ENCODE measurements around the gene MANF.

The MANF gene

DNA sequence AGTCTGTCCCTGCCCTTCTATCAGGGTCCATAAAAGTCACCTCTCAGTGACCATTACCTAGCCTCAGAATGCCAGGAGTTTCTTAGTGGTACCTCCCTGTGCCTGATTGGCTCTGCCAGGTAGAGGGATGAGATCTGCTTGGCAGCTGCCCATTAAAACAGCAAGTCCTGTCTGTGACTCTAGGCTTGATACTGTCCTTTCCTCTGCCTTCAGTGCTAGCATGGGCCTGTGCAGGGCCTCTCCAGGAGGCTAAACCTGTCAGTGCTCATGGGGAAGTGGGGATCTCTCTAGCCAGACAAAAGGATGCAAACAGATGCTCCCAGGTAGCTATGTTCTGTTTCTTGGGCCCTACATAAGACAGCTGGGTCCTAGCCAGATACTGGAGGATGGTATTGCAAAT, 10.0 kb upstream of the MANF start:
- Histone ChIP-seq H3K4me1 (ENCODE audit: control insufficient read depth, low read length) (no peaks in the 10 kb centered on the region), H3K9me3 (ENCODE audit: control insufficient read depth, insufficient read depth, low read length) (no peaks in the 10 kb centered on the region), H3F3A (ENCODE audit: control insufficient read depth, insufficient read depth) (no peaks in the 10 kb centered on the region), H3K79me2 (ENCODE audit: control insufficient read depth, low read length) (no peaks in the 10 kb centered on the region), H3K27me3 (ENCODE audit: control insufficient read depth, low read length) (peaks cover 25% of the 10 kb centered on the region), H3K36me3 (ENCODE audit: control insufficient read depth, low read length) (no peaks in the 10 kb centered on the region), H3K9me2 (replicated peaks; ENCODE audit: control insufficient read depth, low read length) (no peaks in the 10 kb centered on the region), H4K20me1 (ENCODE audit: control insufficient read depth, insufficient read depth, low read depth, low read length) (no peaks in the 10 kb centered on the region), H3K4me2 (ENCODE audit: low read length) (no peak overlapping the region), H3K4me3 (ENCODE audit: low read length) (no peak overlapping the region), H3K27ac (ENCODE audit: low read depth, low read length) (no peak overlapping the region)
- TF ChIP-seq EZH2phosphoT487 (IDR thresholded peaks at IDR 0.05; ENCODE audit: borderline replicate concordance, low read length) (no peak), CTCF (IDR thresholded peaks at IDR 0.05; ENCODE audit: low read depth, low read length, poor library complexity, severe bottlenecking) (no peak)

- TF ChIP-seq EZH2phosphoT487 (IDR thresholded peaks at IDR 0.05; ENCODE audit: borderline replicate concordance, low read length) (no peak), CTCF (IDR thresholded peaks at IDR 0.05; ENCODE audit: low read depth, low read length, poor library complexity, severe bottlenecking) (no peak)
- Histone ChIP-seq H3K27me3 (ENCODE audit: control insufficient read depth, low read length) (peaks cover 20% of the 10 kb centered on the region), H3K79me2 (ENCODE audit: control insufficient read depth, low read length) (no peaks in the 10 kb centered on the region)
Measured at GRCh38 chr3:51375571-51375970, 9.5 kb upstream of the MANF start.

GRCh38 chr3:51378065-51378464, 7.0 kb upstream of the MANF start:
- no peaks in the 10 kb centered on the region for H3K9me3 ChIP-seq (ENCODE audit: control insufficient read depth, insufficient read depth, low read length)
- peaks cover 12% of the 10 kb centered on the region for H3K27me3 ChIP-seq (ENCODE audit: control insufficient read depth, low read length)
- H3K4me2 ChIP-seq (ENCODE audit: low read length): no peak overlapping the region
- no peak overlapping the region for H3K27ac ChIP-seq (ENCODE audit: low read depth, low read length)
- H3F3A ChIP-seq (ENCODE audit: control insufficient read depth, insufficient read depth): no peaks in the 10 kb centered on the region
- H3K9me2 ChIP-seq (replicated peaks; ENCODE audit: control insufficient read depth, low read length): no peaks in the 10 kb centered on the region
- TF ChIP-seq CTCF (IDR thresholded peaks at IDR 0.05; ENCODE audit: low read depth, low read length, poor library complexity, severe bottlenecking): no peak
- TF ChIP-seq EZH2phosphoT487 (IDR thresholded peaks at IDR 0.05; ENCODE audit: borderline replicate concordance, low read length): no peak
- H3K79me2 ChIP-seq (ENCODE audit: control insufficient read depth, low read length): peaks cover 2% of the 10 kb centered on the region; the same call in 1 of the 2 replicates
- peaks cover 2% of the 10 kb centered on the region for H3K4me1 ChIP-seq (ENCODE audit: control insufficient read depth, low read length)
- H4K20me1 ChIP-seq (ENCODE audit: control insufficient read depth, insufficient read depth, low read depth, low read length): no peaks in the 10 kb centered on the region
- H3K4me3 ChIP-seq (ENCODE audit: low read length): no peak overlapping the region
- H3K36me3 ChIP-seq (ENCODE audit: control insufficient read depth, low read length): no peaks in the 10 kb centered on the region

More at GRCh38 chr3:51375571-51375970, 9.5 kb upstream of the MANF start:
- no peak overlapping the region for H3K4me3 ChIP-seq (ENCODE audit: low read length)
- no peaks in the 10 kb centered on the region for H4K20me1 ChIP-seq (ENCODE audit: control insufficient read depth, insufficient read depth, low read depth, low read length)
- no peaks in the 10 kb centered on the region for H3K4me1 ChIP-seq (ENCODE audit: control insufficient read depth, low read length)
- H3K27ac ChIP-seq (ENCODE audit: low read depth, low read length): no peak overlapping the region
- no peaks in the 10 kb centered on the region for H3K36me3 ChIP-seq (ENCODE audit: control insufficient read depth, low read length)
- no peak overlapping the region for H3K4me2 ChIP-seq (ENCODE audit: low read length)
- no peaks in the 10 kb centered on the region for H3F3A ChIP-seq (ENCODE audit: control insufficient read depth, insufficient read depth)
- H3K9me2 ChIP-seq (replicated peaks; ENCODE audit: control insufficient read depth, low read length): no peaks in the 10 kb centered on the region
- no peaks in the 10 kb centered on the region for H3K9me3 ChIP-seq (ENCODE audit: control insufficient read depth, insufficient read depth, low read length)

All from DOHH2 (cell line).